ENCODE measurements around the gene PTOV1.
A peak's percentile ranks its signal among the peaks of the same experiment; 100 is the strongest.

The PTOV1 gene

GRCh38 chr19:49811328-49811727 lies 39.6 kb upstream of the PTOV1 start:
- peaks cover 12% of the 10 kb centered on the region for H3K79me1 ChIP-seq (ENCODE audit: low read length)
- H2AK5ac ChIP-seq (ENCODE audit: low read length) = no peak overlapping the region
- no CpG with 5 or more reads among the region's 6 CpGs for WGBS (ENCODE audit: extremely low coverage, insufficient coverage, insufficient read length)
- H3K9me3 ChIP-seq (ENCODE audit: insufficient read depth, low read depth, low read length) = no peaks in the 10 kb centered on the region
- H3K4me3 ChIP-seq (ENCODE audit: low read depth, low read length) = no peak overlapping the region
- no peak overlapping the region for H3K4me2 ChIP-seq (ENCODE audit: low read length)
- no peak overlapping the region for H3K4ac ChIP-seq (ENCODE audit: low read depth, low read length)
- peaks cover 3% of the 10 kb centered on the region for H3K79me2 ChIP-seq (ENCODE audit: control insufficient read depth, insufficient read depth, low read length, poor library complexity)
- no peak for DNase-seq
- H2BK5ac ChIP-seq (ENCODE audit: low read depth, low read length, poor library complexity) = no peak overlapping the region
- H3K9ac ChIP-seq (ENCODE audit: low read length) = no peak overlapping the region
- no peak overlapping the region for H2AFZ ChIP-seq (ENCODE audit: insufficient read depth, low read length, poor library complexity)
- no peaks in the 10 kb centered on the region for H3K27me3 ChIP-seq (ENCODE audit: insufficient read depth, low read length)
- peaks cover 8 to 13% of the 10 kb centered on the region in 2 experiments for H3K36me3 ChIP-seq (ENCODE audit: control insufficient read depth in 1 of 2, insufficient read depth in 2 of 2, low read length in 2 of 2)
- H4K12ac ChIP-seq (ENCODE audit: low read depth, low read length) = no peak overlapping the region
- H2BK12ac ChIP-seq (ENCODE audit: low read length) = no peak overlapping the region
- no peak overlapping the region for H4K91ac ChIP-seq (ENCODE audit: low read depth, low read length)
- H2BK120ac ChIP-seq (ENCODE audit: insufficient read depth, low read length, poor library complexity) = no peak overlapping the region
- no peak overlapping the region for H3K23ac ChIP-seq (ENCODE audit: low read length)
- peaks cover 9 to 16% of the 10 kb centered on the region in 2 experiments for H3K4me1 ChIP-seq (ENCODE audit: control insufficient read depth in 1 of 2, insufficient read depth in 2 of 2, low read length in 2 of 2)
- no peak overlapping the region for H3K27ac ChIP-seq (ENCODE audit: low read depth, low read length)
- no peak overlapping the region for H4K8ac ChIP-seq (ENCODE audit: low read depth, low read length)
- H3K14ac ChIP-seq (ENCODE audit: low read length) = no peak overlapping the region
- no peak overlapping the region for H3K18ac ChIP-seq (ENCODE audit: low read length)

- H3K36me3 ChIP-seq (ENCODE audit: control insufficient read depth in 1 of 2, insufficient read depth in 2 of 2, low read length in 2 of 2) = peaks cover 2 to 4% of the 10 kb centered on the region in 2 experiments
- WGBS (ENCODE audit: extremely low coverage, insufficient coverage, insufficient read length) = no CpG with 5 or more reads among the region's 11 CpGs
- peak overlapping the region; percentile 84 for H4K91ac ChIP-seq (ENCODE audit: low read depth, low read length)
- peak overlapping the region; percentile 93 for H4K8ac ChIP-seq (ENCODE audit: low read depth, low read length)
- peaks cover 9 to 16% of the 10 kb centered on the region in 2 experiments for H3K4me1 ChIP-seq (ENCODE audit: control insufficient read depth in 1 of 2, insufficient read depth in 2 of 2, low read length in 2 of 2)
- H3K27me3 ChIP-seq (ENCODE audit: insufficient read depth, low read length) = no peaks in the 10 kb centered on the region
- DNase-seq = no peak
- no peaks in the 10 kb centered on the region for H3K9me3 ChIP-seq (ENCODE audit: insufficient read depth, low read depth, low read length)
- H3K4me3 ChIP-seq (ENCODE audit: low read depth, low read length) = peak overlapping the region; percentile 73
- H2BK12ac ChIP-seq (ENCODE audit: low read length) = no peak overlapping the region
- peak overlapping the region; percentile 80 for H3K14ac ChIP-seq (ENCODE audit: low read length)
- H3K9ac ChIP-seq (ENCODE audit: low read length) = peak overlapping the region; percentile 17
- H2BK5ac ChIP-seq (ENCODE audit: low read depth, low read length, poor library complexity) = peak overlapping the region; percentile 54
- peaks cover 3% of the 10 kb centered on the region for H3K79me2 ChIP-seq (ENCODE audit: control insufficient read depth, insufficient read depth, low read length, poor library complexity)
- H2AK5ac ChIP-seq (ENCODE audit: low read length) = peak overlapping the region; percentile 44
- H2AFZ ChIP-seq (ENCODE audit: insufficient read depth, low read length, poor library complexity) = peak overlapping the region; percentile 94
- H3K23ac ChIP-seq (ENCODE audit: low read length) = no peak overlapping the region
- peak overlapping the region; percentile 85 for H4K12ac ChIP-seq (ENCODE audit: low read depth, low read length)
- peak overlapping the region; percentile 87 for H2BK120ac ChIP-seq (ENCODE audit: insufficient read depth, low read length, poor library complexity)
- no peak overlapping the region for H3K27ac ChIP-seq (ENCODE audit: low read depth, low read length)
- H3K18ac ChIP-seq (ENCODE audit: low read length) = peak overlapping the region; percentile 64
- peak overlapping the region; percentile 58 for H3K4ac ChIP-seq (ENCODE audit: low read depth, low read length)
- H3K4me2 ChIP-seq (ENCODE audit: low read length) = peak overlapping the region; percentile 73
- H3K79me1 ChIP-seq (ENCODE audit: low read length) = peaks cover 12% of the 10 kb centered on the region
Observed at GRCh38 chr19:49812452-49812996, 38.4 kb upstream of the PTOV1 start.

GRCh38 chr19:49812997-49813861 lies 37.7 kb upstream of the PTOV1 start, which contains the start of gene FUZ:
Gene FUZ, minus strand, starts transcription at chr19:49813292. Its CDS starts 186 bp downstream, at chr19:49813106.
- H3K4ac ChIP-seq (ENCODE audit: low read depth, low read length) = peak within 1 kb of the TSS; percentile 58
- no peak within 1 kb of the TSS for H3K23ac ChIP-seq (ENCODE audit: low read length)
- peak; percentile 99 for DNase-seq
- H4K91ac ChIP-seq (ENCODE audit: low read depth, low read length) = peak within 1 kb of the TSS; percentile 84
- peak within 1 kb of the TSS; percentile 73 for H3K4me2 ChIP-seq (ENCODE audit: low read length)
- peaks cover 16% of the 10 kb centered on the region for H3K79me1 ChIP-seq (ENCODE audit: low read length)
- peak within 1 kb of the TSS; percentile 88 for H3K9ac ChIP-seq (ENCODE audit: low read length)
- no peaks in the 10 kb centered on the region for H3K36me3 ChIP-seq (ENCODE audit: control insufficient read depth in 1 of 2, insufficient read depth in 2 of 2, low read length in 2 of 2)
- peaks cover 6% of the 10 kb centered on the region for H3K79me2 ChIP-seq (ENCODE audit: control insufficient read depth, insufficient read depth, low read length, poor library complexity)
- peaks cover 9 to 16% of the 10 kb centered on the region in 2 experiments for H3K4me1 ChIP-seq (ENCODE audit: control insufficient read depth in 1 of 2, insufficient read depth in 2 of 2, low read length in 2 of 2)
- H2AK5ac ChIP-seq (ENCODE audit: low read length) = peak within 1 kb of the TSS; percentile 44
- H2BK5ac ChIP-seq (ENCODE audit: low read depth, low read length, poor library complexity) = peak within 1 kb of the TSS; percentile 64
- H3K14ac ChIP-seq (ENCODE audit: low read length) = peak within 1 kb of the TSS; percentile 80
- peak within 1 kb of the TSS; percentile 93 for H4K8ac ChIP-seq (ENCODE audit: low read depth, low read length)
- peak within 1 kb of the TSS; percentile 37 for H3K27ac ChIP-seq (ENCODE audit: low read depth, low read length)
- H2BK12ac ChIP-seq (ENCODE audit: low read length) = no peak within 1 kb of the TSS
- H3K27me3 ChIP-seq (ENCODE audit: insufficient read depth, low read length) = no peaks in the 10 kb centered on the region
- no peaks in the 10 kb centered on the region for H3K9me3 ChIP-seq (ENCODE audit: insufficient read depth, low read depth, low read length)
- peak within 1 kb of the TSS; percentile 94 for H2AFZ ChIP-seq (ENCODE audit: insufficient read depth, low read length, poor library complexity)
- peak within 1 kb of the TSS; percentile 64 for H3K18ac ChIP-seq (ENCODE audit: low read length)
- no CpG with 5 or more reads among the region's 45 CpGs for WGBS (ENCODE audit: extremely low coverage, insufficient coverage, insufficient read length)
- peak within 1 kb of the TSS; percentile 83 for H3K4me3 ChIP-seq (ENCODE audit: low read depth, low read length)
- H4K12ac ChIP-seq (ENCODE audit: low read depth, low read length) = peak within 1 kb of the TSS; percentile 85
- peak within 1 kb of the TSS; percentile 87 for H2BK120ac ChIP-seq (ENCODE audit: insufficient read depth, low read length, poor library complexity)

GRCh38 chr19:49814010-49814409 lies 36.9 kb upstream of the PTOV1 start:
- Histone ChIP-seq H3K9me3 (ENCODE audit: insufficient read depth, low read depth, low read length) (no peaks in the 10 kb centered on the region), H3K4me1 (ENCODE audit: control insufficient read depth in 1 of 2, insufficient read depth in 2 of 2, low read length in 2 of 2) (peaks cover 10 to 17% of the 10 kb centered on the region in 2 experiments), H3K27ac (ENCODE audit: low read depth, low read length) (no peak overlapping the region), H3K14ac (ENCODE audit: low read length) (no peak overlapping the region), H3K27me3 (ENCODE audit: insufficient read depth, low read length) (no peaks in the 10 kb centered on the region), H4K91ac (ENCODE audit: low read depth, low read length) (no peak overlapping the region), H3K79me2 (ENCODE audit: control insufficient read depth, insufficient read depth, low read length, poor library complexity) (peaks cover 13% of the 10 kb centered on the region), H3K4me3 (ENCODE audit: low read depth, low read length) (no peak overlapping the region), H3K23ac (ENCODE audit: low read length) (no peak overlapping the region), H3K79me1 (ENCODE audit: low read length) (peaks cover 20% of the 10 kb centered on the region), H2BK120ac (ENCODE audit: insufficient read depth, low read length, poor library complexity) (no peak overlapping the region), H4K12ac (ENCODE audit: low read depth, low read length) (no peak overlapping the region), H4K8ac (ENCODE audit: low read depth, low read length) (no peak overlapping the region), H2AFZ (ENCODE audit: insufficient read depth, low read length, poor library complexity) (no peak overlapping the region), H3K36me3 (ENCODE audit: control insufficient read depth in 1 of 2, insufficient read depth in 2 of 2, low read length in 2 of 2) (no peaks in the 10 kb centered on the region), H3K4me2 (ENCODE audit: low read length) (no peak overlapping the region), H2AK5ac (ENCODE audit: low read length) (no peak overlapping the region), H3K18ac (ENCODE audit: low read length) (no peak overlapping the region), H2BK12ac (ENCODE audit: low read length) (no peak overlapping the region), H3K9ac (ENCODE audit: low read length) (no peak overlapping the region), H2BK5ac (ENCODE audit: low read depth, low read length, poor library complexity) (no peak overlapping the region), H3K4ac (ENCODE audit: low read depth, low read length) (no peak overlapping the region)
- peak in 1 of 2 donors; percentile 55 for DNase-seq
- WGBS (ENCODE audit: extremely low coverage, insufficient coverage, insufficient read length) = no CpG with 5 or more reads among the region's 1 CpG
